Fibroblast of lung (primary cell): ENCODE results near the gene KRT222. TPM values are rescaled to one million over a fixed set of nuclear protein-coding genes. Genes with fewer than 3 reads are reported as not detected.

ENCODE experiments used
- DNase-seq, 2 donors: peaks; one replicate each; pipeline versions ENCODE4 v3.0.0 to v3.0.0-alpha.2; 2010; ENCODE audit warnings: low read depth in 2 of 2
- H2AFZ ChIP-seq: 2 replicates; pipeline ENCODE4 v1.5.1; 2012; ENCODE audit warnings: low read length, control low read depth, inconsistent platforms
- H3K27ac ChIP-seq: 2 replicates; pipeline ENCODE4 v1.5.1; 2011; ENCODE audit warnings: low read length, control low read depth; ENCODE audit not compliant: insufficient read depth
- H3K27me3 ChIP-seq: 2 replicates; pipeline ENCODE4 v1.5.1; 2011; ENCODE audit warnings: mild to moderate bottlenecking, low read length; ENCODE audit not compliant: control insufficient read depth, insufficient read depth
- H3K36me3 ChIP-seq: 2 replicates; pipeline ENCODE4 v1.5.1; 2011; ENCODE audit warnings: low read length; ENCODE audit not compliant: control insufficient read depth, insufficient read depth
- H3K4me1 ChIP-seq: 2 replicates; pipeline ENCODE4 v1.5.1; 2011; ENCODE audit warnings: low read length; ENCODE audit not compliant: control insufficient read depth, insufficient read depth; ENCODE audit errors: extremely low read depth
- H3K4me2 ChIP-seq: 2 replicates; pipeline ENCODE4 v1.5.1; 2011; ENCODE audit warnings: low read length, control low read depth; ENCODE audit not compliant: insufficient read depth; ENCODE audit errors: extremely low read depth
- H3K4me3 ChIP-seq, 4 experiments: fragments of 200-600 bp in 1 of 4; sonication (generic) in 1 of 4; replicated peaks in 1 of 4; 2 replicates each; pipeline ENCODE4 v1.5.1; 2011 to 2016; ENCODE audit warnings: low read length in 4 of 4, low read depth in 3 of 4, mild to moderate bottlenecking in 3 of 4, control low read depth in 2 of 4, inconsistent platforms in 1 of 4, mixed read lengths in 1 of 4; ENCODE audit not compliant: insufficient read depth in 1 of 4; ENCODE audit errors: control extremely low read depth in 1 of 4
- H3K79me2 ChIP-seq: 2 replicates; pipeline ENCODE4 v1.5.1; 2012; ENCODE audit warnings: mild to moderate bottlenecking, low read length, inconsistent platforms; ENCODE audit not compliant: control insufficient read depth, insufficient read depth
- H3K9ac ChIP-seq: 2 replicates; pipeline ENCODE4 v1.5.1; 2011; ENCODE audit warnings: mild to moderate bottlenecking, low read length, control low read depth; ENCODE audit not compliant: insufficient read depth
- H3K9me3 ChIP-seq: 2 replicates; pipeline ENCODE4 v1.5.1; 2012; ENCODE audit warnings: low read depth, low read length; ENCODE audit not compliant: control insufficient read depth, insufficient read depth
- H4K20me1 ChIP-seq: 2 replicates; pipeline ENCODE4 v1.5.1; 2011; ENCODE audit warnings: low read length; ENCODE audit not compliant: control insufficient read depth, insufficient read depth; ENCODE audit errors: extremely low read depth
- CTCF ChIP-seq, 2 donors: IDR thresholded peaks in 1 of 2; conservative IDR thresholded peaks in 1 of 2; 1 replicate in 1 of 2; 2 replicates in 1 of 2; pipeline ENCODE4 v1.5.1; 2011 to 2012; ENCODE audit warnings: low read length in 2 of 2, control low read depth in 1 of 2, inconsistent platforms in 1 of 2, low read depth in 1 of 2, mild to moderate bottlenecking in 1 of 2
- EZH2 ChIP-seq: IDR thresholded peaks from 2 replicates; pipeline ENCODE4 v1.5.1; 2012; ENCODE audit warnings: low read length, control low read depth, mild to moderate bottlenecking; ENCODE audit errors: missing control alignments
- polyA plus RNA-seq, 2 donors: library from polyadenylated mRNA; depleted of rRNA in 1 of 2; stranded (reverse) in 1 of 2; unstranded in 1 of 2; fragments of >200 nt; gene quantifications; 2 replicates each; pipeline ENCODE4 v1.2.1, GENCODE V29; 2011 to 2012; ENCODE audit warnings: missing spikeins in 1 of 2
- total RNA-seq: library from RNA; depleted of rRNA; stranded (reverse); fragments of >200 nt; gene quantifications from 2 replicates; pipeline ENCODE4 v1.2.1, GENCODE V29; 2014

The KRT222 gene
- total and polyA plus RNA-seq, 2 donors (not counting 1 experiment from before 2014, with no cell fraction given) = 0.33 TPM; not detected in 1

GRCh38 chr17:40610359-40610758 lies 54.6 kb downstream of the KRT222 start:
- H3K27ac ChIP-seq = no peak overlapping the region
- no peaks in the 10 kb centered on the region for H3K9me3 ChIP-seq
- no peak overlapping the region for H3K4me2 ChIP-seq
- H4K20me1 ChIP-seq = no peaks in the 10 kb centered on the region
- no peak overlapping the region for H2AFZ ChIP-seq
- no peak for DNase-seq
- H3K27me3 ChIP-seq = peaks cover 26% of the 10 kb centered on the region
- no peak overlapping the region for H3K9ac ChIP-seq
- H3K79me2 ChIP-seq = no peaks in the 10 kb centered on the region
- no peaks in the 10 kb centered on the region for H3K36me3 ChIP-seq
- H3K4me3 ChIP-seq = no peak overlapping the region
- TF ChIP-seq CTCF (conservative IDR thresholded peaks at IDR 0.05 in 1 of 2, IDR thresholded peaks at IDR 0.05 in 1 of 2; ENCODE audit: low read depth in 1 of 2, low read length in 2 of 2) = no peak
- TF ChIP-seq EZH2 = no peak
- H3K4me1 ChIP-seq = no peaks in the 10 kb centered on the region

GRCh38 chr17:40608061-40608581 lies 56.9 kb downstream of the KRT222 start:
- no peaks in the 10 kb centered on the region for H3K36me3 ChIP-seq
- no peaks in the 10 kb centered on the region for H4K20me1 ChIP-seq
- no peak overlapping the region for H3K9ac ChIP-seq
- DNase-seq = no peak
- H3K27ac ChIP-seq = no peak overlapping the region
- no peak overlapping the region for H3K4me3 ChIP-seq
- no peaks in the 10 kb centered on the region for H3K9me3 ChIP-seq
- no peak overlapping the region for H3K4me2 ChIP-seq
- TF ChIP-seq CTCF (conservative IDR thresholded peaks at IDR 0.05 in 1 of 2, IDR thresholded peaks at IDR 0.05 in 1 of 2; ENCODE audit: low read depth in 1 of 2, low read length in 2 of 2) (no peak), EZH2 (no peak)
- H3K27me3 ChIP-seq = peaks cover 27% of the 10 kb centered on the region
- no peaks in the 10 kb centered on the region for H3K79me2 ChIP-seq
- H2AFZ ChIP-seq = no peak overlapping the region
- H3K4me1 ChIP-seq = no peaks in the 10 kb centered on the region

GRCh38 chr17:40607641-40608040 lies 57.3 kb downstream of the KRT222 start:
- Histone ChIP-seq H3K9ac (no peak overlapping the region), H3K36me3 (no peaks in the 10 kb centered on the region), H2AFZ (no peak overlapping the region), H3K27me3 (peaks cover 22% of the 10 kb centered on the region), H3K27ac (no peak overlapping the region), H3K4me3 (no peak overlapping the region), H3K9me3 (no peaks in the 10 kb centered on the region), H4K20me1 (no peaks in the 10 kb centered on the region), H3K4me1 (no peaks in the 10 kb centered on the region), H3K79me2 (no peaks in the 10 kb centered on the region), H3K4me2 (no peak overlapping the region)
- TF ChIP-seq CTCF (conservative IDR thresholded peaks at IDR 0.05 in 1 of 2, IDR thresholded peaks at IDR 0.05 in 1 of 2; ENCODE audit: low read depth in 1 of 2, low read length in 2 of 2) (no peak), EZH2 (no peak)
- no peak for DNase-seq
